ENCODE data around the gene ANAPC10.

DNA sequence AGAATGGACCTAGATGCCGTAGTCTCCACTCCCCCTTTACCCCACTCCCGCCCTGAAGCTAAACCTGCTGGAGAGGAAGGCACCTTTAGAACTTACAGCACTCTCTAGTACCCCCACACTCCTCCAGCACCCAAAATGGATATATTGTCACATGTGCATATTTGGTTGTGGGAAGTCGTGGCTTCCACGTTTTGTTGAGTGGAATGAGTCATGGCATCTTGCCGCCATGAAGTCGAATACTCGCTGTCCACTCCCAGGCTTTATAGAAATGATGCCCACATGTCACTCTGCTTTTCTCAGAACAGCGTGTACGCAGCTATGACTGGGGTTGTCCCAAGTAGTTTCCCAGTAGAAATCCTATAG lies 660 bp upstream of the ANAPC10 start:
- TF ChIP-seq, protein P1, sequence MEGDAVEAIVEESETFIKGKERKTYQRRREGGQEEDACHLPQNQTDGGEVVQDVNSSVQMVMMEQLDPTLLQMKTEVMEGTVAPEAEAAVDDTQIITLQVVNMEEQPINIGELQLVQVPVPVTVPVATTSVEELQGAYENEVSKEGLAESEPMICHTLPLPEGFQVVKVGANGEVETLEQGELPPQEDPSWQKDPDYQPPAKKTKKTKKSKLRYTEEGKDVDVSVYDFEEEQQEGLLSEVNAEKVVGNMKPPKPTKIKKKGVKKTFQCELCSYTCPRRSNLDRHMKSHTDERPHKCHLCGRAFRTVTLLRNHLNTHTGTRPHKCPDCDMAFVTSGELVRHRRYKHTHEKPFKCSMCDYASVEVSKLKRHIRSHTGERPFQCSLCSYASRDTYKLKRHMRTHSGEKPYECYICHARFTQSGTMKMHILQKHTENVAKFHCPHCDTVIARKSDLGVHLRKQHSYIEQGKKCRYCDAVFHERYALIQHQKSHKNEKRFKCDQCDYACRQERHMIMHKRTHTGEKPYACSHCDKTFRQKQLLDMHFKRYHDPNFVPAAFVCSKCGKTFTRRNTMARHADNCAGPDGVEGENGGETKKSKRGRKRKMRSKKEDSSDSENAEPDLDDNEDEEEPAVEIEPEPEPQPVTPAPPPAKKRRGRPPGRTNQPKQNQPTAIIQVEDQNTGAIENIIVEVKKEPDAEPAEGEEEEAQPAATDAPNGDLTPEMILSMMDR (IDR thresholded peaks at IDR 0.05): no peak
- no peak for TF ChIP-seq POLR2AphosphoS5 (IDR thresholded peaks at IDR 0.05)
- TF ChIP-seq POLR2A (IDR thresholded peaks at IDR 0.05): no peak
- TF ChIP-seq EP300 (IDR thresholded peaks at IDR 0.05): no peak

Data from upper lobe of left lung (tissue), 4 donors.